Activated CD8-positive, alpha-beta memory T cell treated with anti-CD3 and anti-CD28 coated beads for 4 hours (primary cell): Measurements from ENCODE around the gene ZNF497.
"Not testable (repeated sequence)": the region's sequence is repeated elsewhere in the genome, so short reads cannot be mapped to it uniquely, and the experiment has no call there.

Experiments
- DNase-seq, 2 donors: peaks; one replicate each; pipeline ENCODE4 v3.0.0-alpha.2; 2020; ENCODE audit warnings: low read depth in 2 of 2

The ZNF497 gene

GRCh38 chr19:58394821-58395219 is 32.3 kb upstream of the ZNF497 start:
- no peak for DNase-seq

GRCh38 chr19:58393725-58394033 is 31.1 kb upstream of the ZNF497 start:
- no peak for DNase-seq

GRCh38 chr19:58392945-58393724 is 30.6 kb upstream of the ZNF497 start:
- no peak for DNase-seq

GRCh38 chr19:58388175-58388526 is 25.6 kb upstream of the ZNF497 start:
- no peak for DNase-seq

- no peak for DNase-seq
Observed at GRCh38 chr19:58387338-58388174, 25.0 kb upstream of the ZNF497 start.

GRCh38 chr19:58386576-58387337 is 24.2 kb upstream of the ZNF497 start, which contains the start of gene RPS5:
TSS of gene RPS5 (plus strand) at chr19:58387269. CDS start at chr19:58388138, 869 bp downstream.
- peak; percentile 92 to 95 for DNase-seq

- no peak for DNase-seq
Observed at GRCh38 chr19:58385891-58386575, 23.5 kb upstream of the ZNF497 start.

- DNase-seq, result no peak
Observed at GRCh38 chr19:58385313-58385890, 22.9 kb upstream of the ZNF497 start.

- DNase-seq, result no peak
Observed at GRCh38 chr19:58382997-58383603, 20.5 kb upstream of the ZNF497 start.

GRCh38 chr19:58381460-58382212 is 19.1 kb upstream of the ZNF497 start:
- no peak for DNase-seq

GRCh38 chr19:58380662-58381459 is 18.3 kb upstream of the ZNF497 start, which contains the start of gene ZNF837:
TSS of gene ZNF837 (minus strand) at chr19:58381030. CDS start at chr19:58369332, 11,698 bp downstream.
- DNase-seq, result peak; percentile 90 to 99

GRCh38 chr19:58380037-58380661 is 17.6 kb upstream of the ZNF497 start:
- no peak for DNase-seq

- DNase-seq, result no peak
Observed at GRCh38 chr19:58379246-58379645, 16.7 kb upstream of the ZNF497 start.

GRCh38 chr19:58376724-58377123 is 14.2 kb upstream of the ZNF497 start:
- DNase-seq, result not testable (repeated sequence)

GRCh38 chr19:58374200-58374599 is 11.6 kb upstream of the ZNF497 start:
- no peak for DNase-seq

GRCh38 chr19:58372311-58373133 is 10.0 kb upstream of the ZNF497 start:
- DNase-seq, result no peak

GRCh38 chr19:58368561-58369360 is 6.2 kb upstream of the ZNF497 start:
- no peak for DNase-seq
